ENCODE results near the gene F13A1. TPM values are rescaled to one million over a fixed set of nuclear protein-coding genes. Genes with fewer than 3 reads are reported as not detected.
A peak's percentile ranks its signal among the peaks of the same experiment; 100 is the strongest.

Gene F13A1
- polyA plus RNA-seq, 4 donors: 0.45 to 30.5 (median 3.5) TPM

DNA sequence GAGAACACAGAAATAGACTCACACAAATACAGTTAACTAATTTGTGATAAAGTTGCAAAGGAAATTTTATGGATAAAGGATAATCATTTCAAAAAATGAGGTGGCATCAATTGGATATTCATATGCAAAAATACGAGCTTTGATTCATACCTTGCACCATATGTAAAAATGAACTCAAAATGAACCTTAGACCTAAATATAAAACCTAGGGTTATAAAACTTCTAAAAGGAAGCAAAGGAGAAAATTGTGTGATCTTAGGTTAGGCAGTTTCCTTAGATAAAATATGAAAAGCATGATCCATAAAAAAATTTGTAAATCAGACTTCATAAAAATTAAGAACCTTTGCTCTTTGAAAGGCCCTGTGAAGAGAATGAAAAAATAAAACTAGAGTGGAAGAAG is 85.5 kb downstream of the F13A1 start:
- Histone ChIP-seq H3K27ac (ENCODE audit: low read depth in 1 of 3, low read length in 2 of 3) (no peak overlapping the region), H3K9me3 (ENCODE audit: control insufficient read depth in 2 of 2, insufficient read depth in 1 of 2, low read depth in 1 of 2, low read length in 1 of 2) (no peaks in the 10 kb centered on the region), H3K4me1 (ENCODE audit: control insufficient read depth in 3 of 3, insufficient read depth in 2 of 3, low read depth in 1 of 3, low read length in 2 of 3) (peaks cover 0 to 7% (median 2%) of the 10 kb centered on the region in 3 donors), H3K4me3 (ENCODE audit: low read depth in 1 of 3, low read length in 3 of 3) (no peak overlapping the region), H3K36me3 (ENCODE audit: control insufficient read depth in 3 of 3, insufficient read depth in 2 of 3, low read depth in 1 of 3, low read length in 3 of 3) (no peaks in the 10 kb centered on the region), H3K27me3 (ENCODE audit: control insufficient read depth in 3 of 3, insufficient read depth in 3 of 3, low read length in 3 of 3) (no peaks in the 10 kb centered on the region)
- DNase-seq (peak in 1 of 2 donors; percentile 39), FAIRE-seq (no peak)
- WGBS, 3 donors: 17 to 66% (median 24%) methylated on average over 1 of the region's 1 CpG

DNA sequence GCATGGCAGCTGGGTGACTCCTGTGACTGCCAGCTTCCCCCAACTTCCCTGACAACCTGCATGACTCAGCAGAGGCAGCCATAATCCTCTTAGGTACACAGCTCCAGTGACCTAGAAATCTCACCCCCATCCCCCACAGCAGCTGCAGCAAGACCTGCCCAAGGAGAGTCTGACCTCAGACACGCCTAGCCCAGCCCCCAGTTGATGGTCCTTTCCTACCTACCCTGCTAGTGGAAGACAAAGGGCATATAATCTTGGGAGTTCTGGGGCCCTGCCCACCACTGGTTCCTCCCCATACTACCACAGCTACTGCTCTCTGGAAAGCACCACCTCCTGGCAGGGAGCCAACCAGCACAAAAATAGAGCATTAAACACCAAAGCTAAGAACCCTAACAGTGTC is 90.2 kb downstream of the F13A1 start:
- DNase-seq (peak; percentile 69 to 90), FAIRE-seq (no peak)
- H3K4me1 ChIP-seq (ENCODE audit: control insufficient read depth in 3 of 3, insufficient read depth in 2 of 3, low read depth in 1 of 3, low read length in 2 of 3): peaks cover 0 to 11% (median 9%) of the 10 kb centered on the region in 3 donors
- peaks cover 0 to 2% of the 10 kb centered on the region in 2 donors for H3K9me3 ChIP-seq (ENCODE audit: control insufficient read depth in 2 of 2, insufficient read depth in 1 of 2, low read depth in 1 of 2, low read length in 1 of 2)
- peak overlapping the region in 1 of 3 donors; percentile 39 for H3K27ac ChIP-seq (ENCODE audit: low read depth in 1 of 3, low read length in 2 of 3)
- WGBS, 3 donors: 0 to 52% (median 10%) methylated on average over 1 of the region's 1 CpG
- H3K27me3 ChIP-seq (ENCODE audit: control insufficient read depth in 3 of 3, insufficient read depth in 3 of 3, low read length in 3 of 3): peaks cover 0 to 4% (median 0%) of the 10 kb centered on the region in 3 donors
- H3K4me3 ChIP-seq (ENCODE audit: low read depth in 1 of 3, low read length in 3 of 3): no peak overlapping the region
- H3K36me3 ChIP-seq (ENCODE audit: control insufficient read depth in 3 of 3, insufficient read depth in 2 of 3, low read depth in 1 of 3, low read length in 3 of 3): no peaks in the 10 kb centered on the region

DNA sequence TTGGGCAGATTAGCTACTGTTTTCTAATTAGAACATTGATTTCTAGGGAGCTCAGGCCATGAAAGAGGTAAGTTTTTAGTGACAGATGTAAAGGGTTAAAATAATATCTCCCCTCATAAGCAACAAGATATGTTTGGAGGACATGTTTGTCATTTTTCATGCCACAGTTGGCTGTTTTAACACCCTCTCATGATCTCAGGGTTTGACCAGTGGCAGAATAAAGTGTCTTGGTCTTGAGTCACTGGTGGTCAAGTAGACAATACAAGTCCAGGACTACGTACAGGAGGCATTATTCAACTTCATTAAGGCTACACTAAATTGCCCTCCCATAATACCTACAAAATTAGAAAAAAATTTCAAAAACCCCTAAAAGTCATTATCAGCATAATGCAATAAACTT is 92.6 kb downstream of the F13A1 start:
- Histone ChIP-seq H3K36me3 (ENCODE audit: control insufficient read depth in 3 of 3, insufficient read depth in 2 of 3, low read depth in 1 of 3, low read length in 3 of 3) (no peaks in the 10 kb centered on the region), H3K9me3 (ENCODE audit: control insufficient read depth in 2 of 2, insufficient read depth in 1 of 2, low read depth in 1 of 2, low read length in 1 of 2) (peaks cover 0 to 2% of the 10 kb centered on the region in 2 donors), H3K4me1 (ENCODE audit: control insufficient read depth in 3 of 3, insufficient read depth in 2 of 3, low read depth in 1 of 3, low read length in 2 of 3) (peaks cover 0 to 11% (median 9%) of the 10 kb centered on the region in 3 donors), H3K27ac (ENCODE audit: low read depth in 1 of 3, low read length in 2 of 3) (no peak overlapping the region), H3K4me3 (ENCODE audit: low read depth in 1 of 3, low read length in 3 of 3) (no peak overlapping the region), H3K27me3 (ENCODE audit: control insufficient read depth in 3 of 3, insufficient read depth in 3 of 3, low read length in 3 of 3) (peaks cover 0 to 4% (median 0%) of the 10 kb centered on the region in 3 donors)
- DNase-seq (no peak), FAIRE-seq (no peak)
- 31 to 84% (median 79%) methylated on average over 1 of the region's 1 CpG for WGBS, 3 donors

DNA sequence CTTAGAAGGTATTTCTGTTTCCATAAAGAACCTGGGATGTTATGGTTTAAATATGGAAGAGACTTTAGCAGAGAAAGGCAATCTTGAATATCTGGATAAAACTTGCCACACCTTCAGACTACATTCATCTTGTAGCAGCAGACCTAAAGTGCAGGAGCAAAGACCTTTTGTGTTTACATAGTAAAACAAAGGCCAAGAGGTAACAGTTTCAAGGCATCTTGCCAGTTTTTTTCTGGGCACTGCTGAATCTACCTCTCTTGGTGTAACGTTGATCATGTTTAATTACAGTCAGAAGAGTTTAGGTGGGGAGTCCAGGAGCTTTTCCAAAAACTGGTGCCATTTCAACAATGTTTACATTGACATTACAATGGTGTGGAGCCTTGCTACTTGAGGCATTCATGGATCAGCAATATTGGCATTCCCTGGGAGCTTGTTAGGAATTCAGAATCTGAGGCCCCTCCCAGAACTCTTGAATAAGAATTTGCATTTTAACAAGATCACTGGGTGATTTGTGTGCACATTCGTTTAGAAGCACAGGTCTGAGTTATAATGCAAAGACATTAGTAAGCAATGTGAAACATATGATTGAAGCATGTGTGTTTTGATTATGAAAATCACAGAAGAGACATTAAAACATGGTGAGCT is 94.5 kb downstream of the F13A1 start:
- Histone ChIP-seq H3K4me3 (ENCODE audit: low read depth in 1 of 3, low read length in 3 of 3) (no peak overlapping the region), H3K9me3 (ENCODE audit: control insufficient read depth in 2 of 2, insufficient read depth in 1 of 2, low read depth in 1 of 2, low read length in 1 of 2) (peaks cover 0 to 2% of the 10 kb centered on the region in 2 donors), H3K27ac (ENCODE audit: low read depth in 1 of 3, low read length in 2 of 3) (no peak overlapping the region), H3K27me3 (ENCODE audit: control insufficient read depth in 3 of 3, insufficient read depth in 3 of 3, low read length in 3 of 3) (peaks cover 0 to 4% (median 0%) of the 10 kb centered on the region in 3 donors), H3K4me1 (ENCODE audit: control insufficient read depth in 3 of 3, insufficient read depth in 2 of 3, low read depth in 1 of 3, low read length in 2 of 3) (peaks cover 0 to 11% (median 9%) of the 10 kb centered on the region in 3 donors), H3K36me3 (ENCODE audit: control insufficient read depth in 3 of 3, insufficient read depth in 2 of 3, low read depth in 1 of 3, low read length in 3 of 3) (no peaks in the 10 kb centered on the region)
- WGBS, 3 donors: 11 to 28% (median 22%) methylated on average over 2 of the region's 2 CpGs
- DNase-seq (peak; percentile 35 to 84), FAIRE-seq (no peak)

DNA sequence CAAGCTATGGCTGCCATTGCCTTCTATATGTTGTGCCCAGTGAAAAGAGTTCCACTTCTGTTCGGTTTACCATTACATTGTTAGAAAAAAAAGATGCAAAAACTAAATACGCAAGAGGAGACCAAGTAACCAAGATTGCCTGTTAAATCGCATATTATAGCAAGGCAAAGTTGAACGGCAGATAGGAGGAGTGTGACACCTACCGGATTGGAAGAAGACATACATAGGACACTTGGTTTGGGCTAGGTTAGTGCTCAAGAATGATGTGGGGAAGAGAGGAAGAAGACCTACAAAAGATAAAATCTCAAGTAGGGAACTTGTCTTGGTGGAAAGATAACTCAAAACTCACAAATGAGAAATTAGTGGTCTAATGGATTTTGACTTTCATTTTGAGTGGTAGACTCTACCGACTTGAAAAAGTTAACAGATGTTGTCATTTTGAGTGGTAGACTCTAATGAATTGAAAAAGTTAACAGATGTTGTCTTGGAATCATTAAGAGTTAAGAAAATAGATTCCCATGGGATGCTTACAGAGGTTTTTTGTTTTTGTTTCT is 95.5 kb downstream of the F13A1 start:
- WGBS, 3 donors: 88 to 95% (median 93%) methylated on average over 6 of the region's 6 CpGs
- no peak overlapping the region for H3K27ac ChIP-seq (ENCODE audit: low read depth in 1 of 3, low read length in 2 of 3)
- FAIRE-seq: no peak
- H3K9me3 ChIP-seq (ENCODE audit: control insufficient read depth in 2 of 2, insufficient read depth in 1 of 2, low read depth in 1 of 2, low read length in 1 of 2): peaks cover 0 to 2% of the 10 kb centered on the region in 2 donors
- peaks cover 0 to 4% (median 0%) of the 10 kb centered on the region in 3 donors for H3K27me3 ChIP-seq (ENCODE audit: control insufficient read depth in 3 of 3, insufficient read depth in 3 of 3, low read length in 3 of 3)
- H3K4me3 ChIP-seq (ENCODE audit: low read depth in 1 of 3, low read length in 3 of 3): no peak overlapping the region
- peaks cover 0 to 8% (median 5%) of the 10 kb centered on the region in 3 donors for H3K4me1 ChIP-seq (ENCODE audit: control insufficient read depth in 3 of 3, insufficient read depth in 2 of 3, low read depth in 1 of 3, low read length in 2 of 3)
- DNase-seq: no peak
- no peaks in the 10 kb centered on the region for H3K36me3 ChIP-seq (ENCODE audit: control insufficient read depth in 3 of 3, insufficient read depth in 2 of 3, low read depth in 1 of 3, low read length in 3 of 3)

DNA sequence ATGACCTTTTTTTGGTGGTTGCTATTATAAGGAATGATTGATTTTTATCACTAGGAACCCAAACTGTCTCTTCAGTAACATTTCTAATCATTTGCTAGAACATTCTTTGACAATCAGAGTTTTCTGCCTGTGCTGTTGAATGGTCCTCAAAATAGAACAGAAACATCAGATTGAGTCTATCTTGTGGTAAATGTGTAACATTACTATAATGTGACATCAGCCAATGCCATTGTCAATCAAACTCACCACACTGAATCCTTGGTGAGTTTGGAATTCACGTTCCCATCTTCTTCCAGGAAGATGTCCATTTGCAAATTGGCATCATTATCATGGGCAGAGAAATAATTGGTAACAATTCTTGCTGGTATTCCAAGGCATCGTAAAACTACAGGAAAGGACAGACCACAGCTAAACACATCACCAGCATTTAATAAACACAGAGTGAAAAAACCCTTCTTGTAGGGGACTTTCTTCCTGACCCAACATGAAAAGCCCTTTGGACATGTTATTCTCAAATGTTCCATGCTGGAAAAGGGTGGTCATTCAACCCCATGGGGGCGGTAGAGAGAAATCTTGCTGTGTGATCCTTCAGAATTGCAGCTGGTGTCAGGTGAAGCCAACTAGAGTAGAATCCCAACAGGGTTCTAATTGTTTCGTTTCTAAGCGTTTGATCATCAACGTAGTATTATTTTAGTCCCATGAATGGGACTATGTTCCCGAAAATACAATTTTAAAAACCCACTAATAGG is 98.5 kb downstream of the F13A1 start:
- Histone ChIP-seq H3K27ac (ENCODE audit: low read depth in 1 of 3, low read length in 2 of 3) (no peak overlapping the region), H3K4me1 (ENCODE audit: control insufficient read depth in 3 of 3, insufficient read depth in 2 of 3, low read depth in 1 of 3, low read length in 2 of 3) (peaks cover 0 to 3% (median 0%) of the 10 kb centered on the region in 3 donors), H3K9me3 (ENCODE audit: control insufficient read depth in 2 of 2, insufficient read depth in 1 of 2, low read depth in 1 of 2, low read length in 1 of 2) (no peaks in the 10 kb centered on the region), H3K4me3 (ENCODE audit: low read depth in 1 of 3, low read length in 3 of 3) (no peak overlapping the region), H3K36me3 (ENCODE audit: control insufficient read depth in 3 of 3, insufficient read depth in 2 of 3, low read depth in 1 of 3, low read length in 3 of 3) (no peaks in the 10 kb centered on the region), H3K27me3 (ENCODE audit: control insufficient read depth in 3 of 3, insufficient read depth in 3 of 3, low read length in 3 of 3) (no peaks in the 10 kb centered on the region)
- FAIRE-seq (no peak), DNase-seq (peak; percentile 25 to 39)
- WGBS, 3 donors: 56 to 64% (median 57%) methylated on average over 7 of the region's 7 CpGs

DNA sequence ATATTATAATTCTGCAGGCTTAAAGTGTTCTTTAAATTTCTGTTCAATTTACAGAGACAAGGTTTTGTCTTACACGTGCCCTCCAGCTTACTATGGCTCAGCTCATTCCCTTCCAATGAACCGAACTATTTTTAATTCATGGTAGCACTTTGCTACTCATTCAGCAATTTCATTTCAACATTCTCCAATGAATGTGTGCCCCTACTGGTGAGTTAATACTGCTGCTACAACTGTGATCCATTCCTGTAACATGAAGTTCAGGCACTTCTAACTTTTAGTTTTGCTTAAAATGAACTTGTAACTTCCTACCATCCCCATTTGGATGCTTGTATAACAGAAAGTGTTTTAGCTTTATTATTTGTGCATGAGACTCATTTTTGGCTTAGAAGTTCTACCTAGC is 99.7 kb downstream of the F13A1 start:
- Histone ChIP-seq H3K27ac (ENCODE audit: low read depth in 1 of 3, low read length in 2 of 3) (no peak overlapping the region), H3K27me3 (ENCODE audit: control insufficient read depth in 3 of 3, insufficient read depth in 3 of 3, low read length in 3 of 3) (no peaks in the 10 kb centered on the region), H3K9me3 (ENCODE audit: control insufficient read depth in 2 of 2, insufficient read depth in 1 of 2, low read depth in 1 of 2, low read length in 1 of 2) (no peaks in the 10 kb centered on the region), H3K4me3 (ENCODE audit: low read depth in 1 of 3, low read length in 3 of 3) (no peak overlapping the region), H3K4me1 (ENCODE audit: control insufficient read depth in 3 of 3, insufficient read depth in 2 of 3, low read depth in 1 of 3, low read length in 2 of 3) (no peaks in the 10 kb centered on the region), H3K36me3 (ENCODE audit: control insufficient read depth in 3 of 3, insufficient read depth in 2 of 3, low read depth in 1 of 3, low read length in 3 of 3) (no peaks in the 10 kb centered on the region)
- FAIRE-seq: no peak
- no peak for DNase-seq
- 81 to 85% (median 85%) methylated on average over 2 of the region's 2 CpGs for WGBS, 3 donors

DNA sequence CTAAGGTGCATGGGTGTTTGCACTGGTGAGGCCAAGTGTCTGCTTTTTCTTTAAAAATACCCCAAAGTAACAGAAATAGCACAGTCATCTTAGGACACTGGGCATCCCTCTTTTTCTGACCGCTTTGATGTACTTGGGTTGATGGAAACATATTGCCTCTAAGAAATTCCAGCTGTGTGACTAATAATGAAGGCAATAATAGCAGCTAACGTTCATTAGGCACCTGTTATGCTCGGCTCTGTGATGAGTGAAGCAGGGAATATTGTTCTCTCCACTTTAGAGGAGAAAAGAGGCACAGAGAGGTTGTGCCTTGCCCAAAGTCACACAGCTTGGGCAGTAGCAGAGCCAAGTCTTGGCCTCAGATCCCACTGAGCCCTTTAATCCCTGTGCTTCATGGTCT is 100.7 kb downstream of the F13A1 start:
- Histone ChIP-seq H3K27me3 (ENCODE audit: control insufficient read depth in 3 of 3, insufficient read depth in 3 of 3, low read length in 3 of 3) (no peaks in the 10 kb centered on the region), H3K36me3 (ENCODE audit: control insufficient read depth in 3 of 3, insufficient read depth in 2 of 3, low read depth in 1 of 3, low read length in 3 of 3) (no peaks in the 10 kb centered on the region), H3K4me1 (ENCODE audit: control insufficient read depth in 3 of 3, insufficient read depth in 2 of 3, low read depth in 1 of 3, low read length in 2 of 3) (no peaks in the 10 kb centered on the region), H3K9me3 (ENCODE audit: control insufficient read depth in 2 of 2, insufficient read depth in 1 of 2, low read depth in 1 of 2, low read length in 1 of 2) (no peaks in the 10 kb centered on the region), H3K4me3 (ENCODE audit: low read depth in 1 of 3, low read length in 3 of 3) (no peak overlapping the region), H3K27ac (ENCODE audit: low read depth in 1 of 3, low read length in 2 of 3) (no peak overlapping the region)
- no peak for DNase-seq
- no peak for FAIRE-seq
- 55 to 66% (median 65%) methylated on average over 3 of the region's 3 CpGs for WGBS, 3 donors
